WERI-Rb-1 (cell line): Measurements from ENCODE around the gene MRPL44.
A peak's percentile ranks its signal among the peaks of the same experiment; 100 is the strongest.

ENCODE experiments used
- DNase-seq: peaks from one replicate; pipeline ENCODE4 v3.0.0-alpha.2; 2020
- H3K27ac ChIP-seq: fragments of 250-450 bp; sonication (Bioruptor Pico); 2 replicates; pipeline ENCODE4 v1.5.1; 2020; ENCODE audit warnings: mild to moderate bottlenecking, moderate library complexity
- H3K27me3 ChIP-seq: fragments of 250-450 bp; sonication (Bioruptor Pico); 2 replicates; pipeline ENCODE4 v1.5.1; 2021; ENCODE audit warnings: mild to moderate bottlenecking, low read depth, moderate library complexity; ENCODE audit not compliant: insufficient read depth, severe bottlenecking
- H3K36me3 ChIP-seq: fragments of 250-450 bp; sonication (Bioruptor Pico); 2 replicates; pipeline ENCODE4 v1.5.1; 2020; ENCODE audit warnings: mild to moderate bottlenecking, moderate library complexity
- H3K4me3 ChIP-seq: 2 replicates; pipeline ENCODE4 v1.5.1; 2011; ENCODE audit warnings: low read depth, mild to moderate bottlenecking, control low read depth, low read length
- H3K9me3 ChIP-seq: fragments of 250-450 bp; sonication (Bioruptor Pico); 2 replicates; pipeline ENCODE4 v1.5.1; 2021; ENCODE audit warnings: mild to moderate bottlenecking, moderate library complexity; ENCODE audit not compliant: severe bottlenecking
- CTCF ChIP-seq: IDR thresholded peaks from 2 replicates; pipeline ENCODE4 v1.5.1; 2011; ENCODE audit warnings: low read depth, mild to moderate bottlenecking, control low read depth, inconsistent platforms, low read length

Gene MRPL44

DNA sequence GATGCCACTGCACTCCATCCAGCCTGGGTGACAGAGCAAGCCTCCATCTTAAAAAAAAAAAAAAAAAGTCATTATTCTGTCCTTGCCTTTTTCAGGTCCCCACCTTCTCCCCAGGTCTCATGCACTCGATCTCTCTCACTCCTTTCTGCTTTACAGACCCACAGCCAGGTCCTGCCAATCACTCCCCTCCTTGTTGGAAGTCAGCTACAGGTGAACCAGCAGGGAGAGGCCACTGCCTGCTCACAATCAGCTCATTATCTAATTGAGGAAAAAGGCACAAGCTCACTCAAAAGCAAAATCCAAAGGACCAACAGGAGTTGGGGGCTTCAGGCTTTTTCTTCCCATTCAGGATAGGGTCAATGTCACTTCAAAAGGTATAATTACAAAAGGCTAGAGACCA lies 14.1 kb upstream of the MRPL44 start:
- Histone ChIP-seq H3K4me3 (no peak overlapping the region), H3K27me3 (no peaks in the 10 kb centered on the region), H3K9me3 (no peaks in the 10 kb centered on the region), H3K36me3 (no peaks in the 10 kb centered on the region; the same call in none of the 2 replicates), H3K27ac (no peak overlapping the region)
- TF ChIP-seq CTCF: no peak
- DNase-seq: no peak

GRCh38 chr2:223943561-223944008 lies 13.7 kb upstream of the MRPL44 start:
- Histone ChIP-seq H3K36me3 (no peaks in the 10 kb centered on the region; the same call in none of the 2 replicates), H3K27me3 (no peaks in the 10 kb centered on the region), H3K9me3 (no peaks in the 10 kb centered on the region), H3K27ac (no peak overlapping the region), H3K4me3 (no peak overlapping the region; the same call in 1 of the 2 replicates)
- TF ChIP-seq CTCF: no peak
- DNase-seq: no peak

DNA sequence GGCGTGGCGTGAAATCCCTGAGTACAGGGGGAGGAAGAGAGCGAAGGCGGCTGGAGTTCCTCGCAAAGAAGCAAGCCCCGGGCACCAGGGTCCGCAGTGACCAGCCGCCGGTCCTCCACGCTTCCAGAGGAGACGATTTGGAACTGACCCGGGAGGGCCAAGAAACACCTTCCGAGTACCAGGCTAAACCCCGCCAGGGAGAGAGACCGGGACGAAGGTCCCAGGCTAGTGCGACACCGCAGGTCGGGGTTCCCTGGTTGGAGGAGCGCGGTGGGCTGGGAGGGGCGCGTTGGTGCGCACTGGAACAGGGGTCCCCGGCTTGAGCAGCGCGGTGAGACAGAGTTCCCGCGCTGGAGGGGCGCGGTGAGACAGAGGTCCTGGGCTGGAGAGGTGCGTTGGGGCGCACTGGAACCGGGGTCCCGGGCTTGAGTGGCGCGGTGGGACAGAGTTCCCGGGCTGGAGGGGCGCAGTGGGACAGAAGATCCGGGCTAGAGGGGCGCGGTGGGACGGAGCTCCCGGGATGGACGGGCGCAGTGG lies 13.0 kb upstream of the MRPL44 start:
- no peak for TF ChIP-seq CTCF
- no peaks in the 10 kb centered on the region; the same call in none of the 2 replicates for H3K36me3 ChIP-seq
- no peaks in the 10 kb centered on the region for H3K27me3 ChIP-seq
- peak overlapping the region; percentile 94 for H3K4me3 ChIP-seq
- peak overlapping the region; percentile 84 for H3K27ac ChIP-seq
- DNase-seq: peak; percentile 42
- H3K9me3 ChIP-seq: no peaks in the 10 kb centered on the region

DNA sequence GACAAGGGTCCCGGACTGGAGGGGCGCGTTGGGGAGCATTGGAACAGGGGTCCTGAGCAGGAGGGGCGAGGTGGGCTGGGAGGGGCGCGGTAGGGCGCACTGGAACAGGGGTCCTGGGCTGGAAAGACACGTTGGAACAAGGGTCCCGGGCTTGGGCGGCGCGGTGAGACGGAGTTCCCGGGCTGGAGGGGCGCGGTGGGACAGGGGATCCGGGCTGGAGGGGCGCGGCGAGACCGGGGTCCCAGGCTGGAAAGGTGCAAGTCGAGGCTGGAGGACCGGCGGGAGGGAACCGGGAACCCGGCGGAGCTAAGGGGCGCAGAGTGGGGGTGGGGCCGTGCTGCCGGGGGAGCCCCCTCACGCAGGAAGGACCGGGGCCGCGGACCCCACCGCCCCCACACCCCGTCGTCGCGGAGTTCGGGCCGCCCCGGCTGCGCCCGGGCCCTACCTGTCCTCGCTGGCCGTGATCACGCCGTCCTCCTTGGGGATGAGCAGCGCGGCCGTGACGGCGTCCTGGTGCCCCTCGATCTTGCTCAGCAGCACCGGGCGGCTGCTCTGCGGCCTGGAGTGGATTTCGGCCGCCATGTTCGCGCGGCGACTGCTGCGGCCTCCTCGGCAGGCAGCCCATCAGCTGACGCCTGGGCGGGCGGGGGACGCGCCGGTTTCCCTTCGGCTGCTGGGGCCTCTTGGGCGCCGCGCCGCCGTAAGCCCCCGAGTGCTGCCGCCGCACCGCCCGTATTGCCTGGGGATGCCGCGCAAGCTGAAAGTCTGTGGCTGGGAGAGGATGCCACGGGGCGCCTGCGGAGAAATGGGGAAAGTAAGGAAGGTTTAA lies 12.3 kb upstream of the MRPL44 start, which contains the start of gene WDFY1:
WDFY1 (minus strand) TSS at position 633 of the 829 bp plus-strand sequence; CDS start at position 582, 51 bp downstream.
- H3K4me3 ChIP-seq: peak within 1 kb of the TSS; percentile 94
- TF ChIP-seq CTCF: no peak
- H3K36me3 ChIP-seq: no peaks in the 10 kb centered on the region; the same call in none of the 2 replicates
- DNase-seq: peak; percentile 88
- H3K27ac ChIP-seq: peak within 1 kb of the TSS; percentile 84
- no peaks in the 10 kb centered on the region for H3K27me3 ChIP-seq
- H3K9me3 ChIP-seq: no peaks in the 10 kb centered on the region

DNA sequence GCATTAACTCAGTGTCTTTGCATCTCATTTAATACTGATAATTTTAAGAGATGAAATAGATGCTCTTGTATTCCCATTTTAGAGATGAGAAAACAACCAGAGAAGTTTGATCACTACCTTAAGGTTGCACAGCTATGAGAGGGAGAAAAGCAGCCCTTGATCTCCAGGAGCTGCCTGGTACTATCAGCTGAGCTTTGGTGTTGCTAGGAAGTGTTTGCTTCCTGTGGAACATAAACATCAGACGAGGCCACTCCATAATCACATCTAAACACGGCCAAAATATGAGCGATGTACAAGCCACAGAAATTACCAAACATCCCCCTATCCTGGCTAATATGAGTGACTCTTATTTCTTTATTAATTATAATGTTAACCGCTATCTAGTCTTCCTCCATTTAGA lies 11.5 kb upstream of the MRPL44 start:
- H3K4me3 ChIP-seq: no peak overlapping the region
- no peak for DNase-seq
- H3K27ac ChIP-seq: no peak overlapping the region
- H3K9me3 ChIP-seq: no peaks in the 10 kb centered on the region
- TF ChIP-seq CTCF: no peak
- H3K27me3 ChIP-seq: no peaks in the 10 kb centered on the region
- H3K36me3 ChIP-seq: no peaks in the 10 kb centered on the region; the same call in 1 of the 2 replicates
